RWPE1 (cell line): ENCODE results near the gene TAGLN2.

Source experiments
- CTCF ChIA-PET: fragments of 350-600 bp; sonication (Branson Sonifier 250); formaldehyde crosslinking; extraction: SDS; loops from one replicate; lab custom pipeline; 2021; lab: Yijun Ruan, JAX
- POLR2A ChIA-PET: fragments of 400-600 bp; formaldehyde crosslinking; extraction: SDS; loops from one replicate; lab custom pipeline; 2020; ENCODE audit warnings: antibody characterized with exemption; ENCODE audit not compliant: low non-redundant PET; lab: Yijun Ruan, JAX
- DNase-seq: peaks from one replicate; pipeline ENCODE4 v3.0.0; 2012; ENCODE audit warnings: low spot score
- H3K27ac ChIP-seq: fragments of 450-650 bp; 2 replicates; pipeline ENCODE4 v1.5.1; 2017
- TF ChIP-seq, protein P1 (sequence below): fragments of 450-650 bp; conservative IDR thresholded peaks from 2 replicates; pipeline ENCODE4 v1.5.1; 2017; ENCODE audit warnings: low read depth, mild to moderate bottlenecking

The TAGLN2 gene

DNA sequence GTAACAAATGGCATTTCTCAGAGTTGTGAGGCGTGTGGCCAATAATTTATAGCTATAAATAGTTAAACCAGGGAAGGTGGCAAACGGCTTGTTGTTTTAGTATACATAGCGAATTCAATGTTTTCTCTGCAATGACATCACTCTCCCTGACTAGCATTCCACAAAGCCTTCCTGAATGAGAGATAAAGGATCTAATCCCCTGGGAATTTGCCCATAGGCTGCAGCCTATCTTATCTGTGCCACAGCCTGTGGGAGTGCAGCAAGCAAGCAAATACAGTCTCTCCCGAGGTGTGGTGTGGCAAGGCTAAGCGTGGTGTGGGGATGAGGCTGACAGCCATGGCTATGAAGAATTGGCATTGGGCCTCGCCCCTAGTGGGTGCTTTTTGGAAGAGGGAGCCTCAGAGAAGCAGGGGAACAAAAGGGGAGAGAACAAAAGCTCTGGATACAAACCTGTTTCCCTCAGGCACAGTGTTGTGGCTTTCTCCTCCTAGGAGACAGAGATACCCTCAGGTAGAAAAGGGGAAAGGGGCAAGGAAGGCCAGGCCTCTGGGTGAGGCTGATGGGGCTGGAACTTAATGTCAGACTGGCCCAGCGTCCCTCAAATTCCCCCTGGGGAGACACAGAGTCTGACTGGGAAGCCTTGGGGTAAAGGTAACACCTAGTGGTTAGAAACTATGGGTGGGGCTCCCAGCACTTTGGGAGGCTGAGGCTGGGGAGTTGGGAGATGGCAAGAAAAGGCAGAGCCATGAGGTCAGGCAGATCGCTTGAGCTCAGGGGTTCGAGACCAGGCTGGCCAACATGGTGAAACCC, 8.9 kb downstream of the TAGLN2 start:
- POLR2A ChIA-PET: no interaction called here

DNA sequence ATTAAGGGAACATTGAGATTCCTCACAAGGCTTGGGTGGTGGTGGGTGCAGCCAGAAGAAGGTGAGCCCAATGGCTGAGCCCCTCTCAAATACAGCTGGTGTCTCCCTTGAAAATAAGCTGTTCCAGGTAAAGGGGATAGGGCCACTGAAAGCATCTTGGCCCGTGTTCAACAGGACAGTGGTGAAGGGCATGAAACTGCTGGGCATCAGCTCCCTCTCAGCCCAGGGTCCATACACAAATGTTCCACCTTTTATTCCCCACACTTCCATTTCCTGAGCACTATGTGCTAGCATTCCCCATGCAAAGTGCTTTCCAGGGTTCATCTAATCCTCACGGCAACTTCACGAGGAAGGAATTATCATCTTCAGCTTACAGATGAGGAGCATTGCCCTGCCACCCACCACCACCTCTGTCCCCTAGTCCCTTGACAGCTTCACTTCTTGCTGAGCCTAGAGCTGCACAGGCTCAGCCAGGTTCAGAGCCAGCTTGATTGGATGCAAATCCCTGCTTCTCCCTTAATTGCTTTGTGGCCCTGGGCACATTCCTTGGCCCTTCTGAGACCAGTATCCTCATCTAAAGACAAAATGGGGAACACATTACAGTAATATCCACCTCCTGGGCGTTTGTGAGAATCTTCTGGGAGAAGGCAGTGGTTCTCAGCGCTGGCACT, 9.6 kb downstream of the TAGLN2 start:
- peak overlapping the region; percentile 89 for H3K27ac ChIP-seq
- TF ChIP-seq, protein P1, sequence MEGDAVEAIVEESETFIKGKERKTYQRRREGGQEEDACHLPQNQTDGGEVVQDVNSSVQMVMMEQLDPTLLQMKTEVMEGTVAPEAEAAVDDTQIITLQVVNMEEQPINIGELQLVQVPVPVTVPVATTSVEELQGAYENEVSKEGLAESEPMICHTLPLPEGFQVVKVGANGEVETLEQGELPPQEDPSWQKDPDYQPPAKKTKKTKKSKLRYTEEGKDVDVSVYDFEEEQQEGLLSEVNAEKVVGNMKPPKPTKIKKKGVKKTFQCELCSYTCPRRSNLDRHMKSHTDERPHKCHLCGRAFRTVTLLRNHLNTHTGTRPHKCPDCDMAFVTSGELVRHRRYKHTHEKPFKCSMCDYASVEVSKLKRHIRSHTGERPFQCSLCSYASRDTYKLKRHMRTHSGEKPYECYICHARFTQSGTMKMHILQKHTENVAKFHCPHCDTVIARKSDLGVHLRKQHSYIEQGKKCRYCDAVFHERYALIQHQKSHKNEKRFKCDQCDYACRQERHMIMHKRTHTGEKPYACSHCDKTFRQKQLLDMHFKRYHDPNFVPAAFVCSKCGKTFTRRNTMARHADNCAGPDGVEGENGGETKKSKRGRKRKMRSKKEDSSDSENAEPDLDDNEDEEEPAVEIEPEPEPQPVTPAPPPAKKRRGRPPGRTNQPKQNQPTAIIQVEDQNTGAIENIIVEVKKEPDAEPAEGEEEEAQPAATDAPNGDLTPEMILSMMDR: no peak
- no peak for DNase-seq
- CTCF ChIA-PET: interaction anchor here (0.6 to 1.3 kb wide), 4 partner anchors 30 to 119 kb away, joined by 3 to 4 read pairs (median 3); partner anchors contain the start of gene IGSF9
- POLR2A ChIA-PET: no interaction called here

More for the DNA sequence above, 8.9 kb downstream of the TAGLN2 start:
- CTCF ChIA-PET: interaction anchor here (0.8 to 1.3 kb wide), 3 partner anchors 29 to 117 kb away, joined by 3 read pairs; partner anchors contain the start of gene IGSF9
- DNase-seq: peak; percentile 86
- TF ChIP-seq, protein P1: no peak
- H3K27ac ChIP-seq: peak overlapping the region; percentile 89

GRCh38 chr1:159914252-159915018, 10.9 kb downstream of the TAGLN2 start:
- ChIA-PET POLR2A (interaction anchor here (0.6 kb wide), 1 partner anchor 10 kb away, joined by 3 read pairs; no protein-coding TSS in a partner anchor), CTCF (interaction anchor here (0.6 to 0.8 kb wide), 2 partner anchors 11 to 28 kb away, joined by 3 to 5 read pairs; no protein-coding TSS in a partner anchor)
- DNase-seq: no peak
- peak overlapping the region; percentile 34 for H3K27ac ChIP-seq
- TF ChIP-seq, protein P1: no peak

GRCh38 chr1:159913451-159914192, 11.7 kb downstream of the TAGLN2 start:
- no peak for DNase-seq
- peak overlapping the region; percentile 34 for H3K27ac ChIP-seq
- ChIA-PET CTCF (no interaction called here), POLR2A (no interaction called here)
- TF ChIP-seq, protein P1: no peak

DNA sequence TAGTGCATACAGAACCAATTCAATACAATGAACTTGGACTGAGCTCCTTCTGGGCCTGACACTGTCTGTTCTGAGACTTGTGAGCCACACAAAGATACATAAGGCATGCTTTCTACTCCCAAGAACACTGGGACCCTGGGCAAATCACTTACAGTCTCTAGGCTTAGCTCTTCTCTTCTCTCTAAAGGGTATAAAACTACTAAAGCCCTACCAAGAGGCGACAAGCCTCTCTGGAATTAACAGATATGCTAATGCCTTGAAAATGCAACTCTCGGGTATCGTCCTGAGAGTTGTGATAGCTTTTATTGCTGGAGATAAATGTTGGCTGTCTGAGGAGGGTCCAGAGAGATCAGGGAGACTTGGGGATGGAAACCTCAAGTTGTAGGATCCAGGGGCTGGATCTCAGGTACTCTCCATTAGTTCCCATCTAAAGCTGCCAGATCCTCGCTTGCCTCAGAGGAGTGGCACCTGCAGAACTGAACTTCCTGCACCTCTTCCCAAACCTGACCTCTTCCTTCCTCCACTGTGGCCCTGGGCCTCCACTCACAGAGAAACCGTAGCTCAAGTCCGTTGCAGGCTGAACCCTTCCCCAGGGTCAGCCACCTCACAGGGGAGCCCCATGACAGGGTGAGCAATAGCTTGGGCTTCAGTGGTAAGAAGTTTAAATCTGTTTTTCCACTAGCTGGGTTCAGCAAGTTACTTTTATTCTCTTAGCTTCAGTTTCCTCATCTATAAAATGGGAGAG, 13.8 kb downstream of the TAGLN2 start:
- peak overlapping the region; percentile 61 for H3K27ac ChIP-seq
- TF ChIP-seq, protein P1: no peak
- no peak for DNase-seq
- CTCF ChIA-PET: no interaction called here
- POLR2A ChIA-PET: no interaction called here
